Retinal pigment epithelial cell (primary cell): ENCODE measurements around the gene DPY19L1.
A peak's percentile ranks its signal among the peaks of the same experiment; 100 is the strongest.
"Not testable (repeated sequence)": the region's sequence is repeated elsewhere in the genome, so short reads cannot be mapped to it uniquely, and the experiment has no call there.

ENCODE experiments used
- DNase-seq: peaks from one replicate; pipeline ENCODE4 v3.0.0-alpha.2; 2010; ENCODE audit warnings: low read depth
- H3K4me3 ChIP-seq: 2 replicates; pipeline ENCODE4 v1.5.1; 2011; ENCODE audit warnings: mild to moderate bottlenecking, low read length, control low read depth, moderate library complexity
- CTCF ChIP-seq: conservative IDR thresholded peaks from 2 replicates; pipeline ENCODE4 v1.5.1; 2011; ENCODE audit warnings: low read depth, low read length, control low read depth, inconsistent platforms

DPY19L1 gene

DNA sequence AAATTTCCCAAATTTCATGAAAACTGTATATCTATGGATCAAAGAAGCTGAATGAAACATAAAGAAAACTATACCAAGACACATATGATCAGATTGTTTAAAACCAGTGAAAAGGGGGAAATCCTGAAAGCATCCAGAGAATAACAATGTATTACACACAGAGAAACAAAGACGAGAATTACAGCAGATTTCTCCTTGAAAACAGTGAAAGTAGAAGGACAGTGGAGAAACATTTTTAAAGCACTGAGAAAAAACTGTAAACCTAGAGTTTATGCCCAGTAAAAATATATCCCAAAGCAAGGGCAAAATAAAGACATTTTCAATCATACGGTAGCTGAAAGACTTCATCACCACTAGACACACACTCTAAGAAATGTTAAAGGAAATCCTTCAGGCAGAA, 121.0 kb downstream of the DPY19L1 start:
- no peak for TF ChIP-seq CTCF
- no peak overlapping the region for H3K4me3 ChIP-seq
- DNase-seq, result no peak

- H3K4me3 ChIP-seq, result no peak overlapping the region
- DNase-seq, result no peak
- TF ChIP-seq CTCF, result no peak
Observed at GRCh38 chr7:34912236-34912635, 125.0 kb downstream of the DPY19L1 start.

DNA sequence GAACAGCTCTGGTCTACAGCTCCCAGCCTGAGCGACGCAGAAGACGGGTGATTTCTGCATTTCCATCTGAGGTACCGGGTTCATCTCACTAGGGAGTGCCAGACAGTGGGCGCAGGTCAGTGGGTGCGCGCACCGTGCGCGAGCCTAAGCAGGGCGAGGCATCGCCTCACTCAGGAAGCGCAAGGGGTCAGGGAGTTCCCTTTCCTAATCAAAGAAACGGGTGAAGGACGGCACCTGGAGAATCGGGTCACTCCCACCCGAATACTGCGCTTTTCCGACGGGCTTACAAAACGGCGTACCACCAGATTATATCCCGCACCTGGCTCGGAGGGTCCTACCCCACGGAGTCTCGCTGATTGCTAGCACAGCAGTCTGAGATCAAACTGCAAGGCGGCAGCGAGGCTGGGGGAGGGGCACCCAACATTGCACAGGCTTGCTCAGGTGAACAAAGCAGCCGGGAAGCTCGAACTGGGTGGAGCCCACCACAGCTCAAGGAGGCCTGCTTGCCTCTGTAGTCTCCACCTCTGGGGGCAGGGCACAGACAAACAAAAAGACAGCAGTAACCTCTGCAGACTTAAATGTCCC, 130.9 kb downstream of the DPY19L1 start:
- DNase-seq, result not testable (repeated sequence)
- H3K4me3 ChIP-seq, result peak overlapping the region; percentile 38

GRCh38 chr7:34904987-34905386, 132.3 kb downstream of the DPY19L1 start:
- no peak for TF ChIP-seq CTCF
- no peak for DNase-seq
- H3K4me3 ChIP-seq, result no peak overlapping the region

GRCh38 chr7:34903921-34904320, 133.4 kb downstream of the DPY19L1 start:
- not testable (repeated sequence) for H3K4me3 ChIP-seq, DNase-seq

DNA sequence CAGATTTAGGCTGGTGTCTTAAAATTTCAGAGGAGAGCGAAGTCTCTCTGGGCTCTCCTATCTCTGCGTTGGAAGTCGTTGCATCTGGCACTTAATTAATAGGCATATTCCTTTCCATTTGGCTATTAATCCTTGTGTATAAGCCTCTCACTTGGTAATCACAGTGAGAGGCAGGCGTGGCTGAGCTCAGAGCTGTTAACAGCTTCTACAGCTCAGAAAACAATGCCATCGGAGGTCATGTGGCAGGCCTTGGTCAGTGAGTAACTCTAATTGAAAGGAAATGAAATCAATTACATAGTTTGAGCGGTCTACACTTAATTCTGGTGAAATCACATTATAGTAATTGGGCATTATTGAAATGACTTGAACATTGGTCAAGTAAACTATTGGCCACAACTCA, 135.1 kb downstream of the DPY19L1 start:
- no peak for TF ChIP-seq CTCF
- DNase-seq, result peak; percentile 51

DNA sequence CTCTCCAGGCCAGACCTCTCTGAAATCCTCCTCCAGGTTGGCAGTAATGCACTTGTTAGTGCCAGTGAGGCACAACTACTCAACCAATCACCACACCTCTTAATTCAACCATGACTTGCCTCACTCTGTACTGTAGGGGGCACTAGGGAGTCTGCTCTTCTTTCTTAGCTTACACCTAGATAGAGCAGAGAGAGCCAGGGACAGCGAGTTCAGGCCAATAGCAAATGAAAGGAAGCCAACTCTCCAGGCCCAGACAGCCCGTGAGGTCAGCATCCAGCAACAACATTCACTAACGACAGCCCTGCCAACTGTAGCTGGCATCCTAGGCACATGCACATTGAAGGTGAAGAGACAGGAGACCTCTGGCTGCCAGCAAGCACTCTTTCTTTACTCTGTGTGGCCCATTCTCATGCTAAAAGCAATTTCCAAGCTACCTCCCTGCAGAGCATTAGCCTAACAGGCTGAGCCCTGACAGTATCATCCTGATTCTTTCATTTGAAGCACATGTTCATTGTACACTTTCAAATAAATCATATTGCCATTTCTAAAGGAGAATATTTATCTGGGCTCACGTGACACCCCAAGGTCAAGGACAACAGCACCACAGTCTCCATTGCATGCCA, 136.3 kb downstream of the DPY19L1 start:
- DNase-seq, result no peak
- peak; percentile 31 for TF ChIP-seq CTCF
- H3K4me3 ChIP-seq, result no peak overlapping the region

More for the DNA sequence above, 135.1 kb downstream of the DPY19L1 start:
- H3K4me3 ChIP-seq, result no peak overlapping the region

DNA sequence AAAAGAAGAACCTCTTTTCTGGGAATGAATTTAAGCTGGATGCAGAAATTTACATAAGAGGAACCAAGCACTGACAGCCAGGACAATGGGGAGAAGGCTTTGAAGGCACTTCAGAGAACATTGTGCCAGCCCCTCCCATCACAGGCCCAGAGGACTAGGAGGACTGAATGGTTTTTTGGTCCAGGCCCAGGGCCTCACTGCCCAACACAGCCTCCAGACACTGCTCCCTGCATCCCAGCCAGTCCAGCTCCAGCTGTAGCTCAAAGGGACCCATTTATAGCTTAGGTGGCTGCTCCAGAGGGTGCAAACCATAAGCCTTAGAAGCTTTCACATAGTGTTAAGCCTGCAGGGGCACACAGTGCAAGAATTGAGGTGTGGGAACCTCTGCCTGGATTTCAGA, 142.1 kb downstream of the DPY19L1 start:
- no peak for TF ChIP-seq CTCF
- H3K4me3 ChIP-seq, result no peak overlapping the region
- no peak for DNase-seq
